CD4-positive, alpha-beta T cell treated with Interleukin-6 for 4 hours (primary cell): ENCODE results near the gene ZNF335.
A peak's percentile ranks its signal among the peaks of the same experiment; 100 is the strongest.
"Not testable (repeated sequence)": the region's sequence is repeated elsewhere in the genome, so short reads cannot be mapped to it uniquely, and the experiment has no call there.

Source experiments
- DNase-seq: peaks from one replicate; pipeline ENCODE4 v3.0.0-alpha.2; 2020; ENCODE audit warnings: mixed read lengths

The ZNF335 gene

DNA sequence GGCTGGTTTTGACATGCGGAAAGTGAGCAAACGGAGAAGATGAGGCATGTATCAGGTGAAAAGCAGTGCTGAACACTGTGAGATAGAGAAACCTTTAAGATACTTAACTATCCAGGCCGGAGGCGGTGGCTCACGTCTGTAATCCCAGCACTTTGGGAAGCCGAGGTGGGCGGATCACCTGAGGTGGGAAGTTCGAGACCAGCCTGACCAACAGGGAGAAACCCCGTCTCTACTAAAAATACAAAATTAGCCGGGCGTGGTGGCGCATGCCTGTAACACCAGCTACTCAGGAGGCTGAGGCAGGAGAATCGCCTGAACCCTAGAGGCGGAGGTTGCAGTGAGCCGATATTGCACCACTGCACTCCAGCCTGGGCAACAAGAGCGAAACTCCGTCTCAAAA is 40.3 kb downstream of the ZNF335 start:
- not testable (repeated sequence) for DNase-seq

DNA sequence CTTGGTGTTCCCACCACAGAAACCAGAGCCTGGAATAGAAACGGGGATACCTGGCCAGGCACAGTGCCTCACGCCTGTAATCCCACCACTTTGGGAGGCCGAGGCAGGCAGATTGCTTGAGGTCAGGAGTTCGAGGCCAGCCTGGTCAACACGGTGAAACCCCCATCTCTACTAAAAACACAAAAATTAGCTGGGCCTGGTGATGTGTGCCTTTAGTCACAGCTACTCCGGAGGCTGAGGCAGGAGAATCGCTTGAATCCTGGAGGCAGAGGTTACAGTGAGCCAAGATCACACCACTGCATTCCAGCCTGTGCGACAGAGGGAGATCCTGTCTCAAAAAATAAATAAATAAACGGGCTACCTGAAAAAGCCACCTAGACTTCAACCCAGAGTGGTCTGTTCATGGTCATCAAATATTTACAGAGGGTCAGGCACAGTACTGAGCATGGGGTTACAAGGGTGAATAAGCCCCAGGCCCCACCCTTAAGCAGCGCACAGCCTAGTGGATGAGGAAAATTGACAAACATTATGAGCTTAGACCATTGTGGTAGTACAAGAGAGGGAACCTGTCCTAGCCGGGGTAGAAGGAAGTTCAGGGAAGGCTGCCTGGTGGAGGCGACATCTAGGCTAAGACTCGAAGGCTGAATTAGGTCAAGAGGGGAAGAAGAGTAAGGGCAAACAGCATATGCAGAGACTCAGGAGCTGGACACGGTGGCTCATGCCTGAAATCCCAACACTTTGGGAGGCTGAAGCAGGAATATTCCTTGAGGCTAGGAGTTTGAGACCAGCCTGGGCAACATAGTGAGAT is 44.7 kb downstream of the ZNF335 start:
- DNase-seq, result no peak

- no peak for DNase-seq
Measured at GRCh38 chr20:45926731-45927070, 45.3 kb downstream of the ZNF335 start.

- no peak for DNase-seq
Measured at GRCh38 chr20:45925821-45926506, 46.0 kb downstream of the ZNF335 start.

DNA sequence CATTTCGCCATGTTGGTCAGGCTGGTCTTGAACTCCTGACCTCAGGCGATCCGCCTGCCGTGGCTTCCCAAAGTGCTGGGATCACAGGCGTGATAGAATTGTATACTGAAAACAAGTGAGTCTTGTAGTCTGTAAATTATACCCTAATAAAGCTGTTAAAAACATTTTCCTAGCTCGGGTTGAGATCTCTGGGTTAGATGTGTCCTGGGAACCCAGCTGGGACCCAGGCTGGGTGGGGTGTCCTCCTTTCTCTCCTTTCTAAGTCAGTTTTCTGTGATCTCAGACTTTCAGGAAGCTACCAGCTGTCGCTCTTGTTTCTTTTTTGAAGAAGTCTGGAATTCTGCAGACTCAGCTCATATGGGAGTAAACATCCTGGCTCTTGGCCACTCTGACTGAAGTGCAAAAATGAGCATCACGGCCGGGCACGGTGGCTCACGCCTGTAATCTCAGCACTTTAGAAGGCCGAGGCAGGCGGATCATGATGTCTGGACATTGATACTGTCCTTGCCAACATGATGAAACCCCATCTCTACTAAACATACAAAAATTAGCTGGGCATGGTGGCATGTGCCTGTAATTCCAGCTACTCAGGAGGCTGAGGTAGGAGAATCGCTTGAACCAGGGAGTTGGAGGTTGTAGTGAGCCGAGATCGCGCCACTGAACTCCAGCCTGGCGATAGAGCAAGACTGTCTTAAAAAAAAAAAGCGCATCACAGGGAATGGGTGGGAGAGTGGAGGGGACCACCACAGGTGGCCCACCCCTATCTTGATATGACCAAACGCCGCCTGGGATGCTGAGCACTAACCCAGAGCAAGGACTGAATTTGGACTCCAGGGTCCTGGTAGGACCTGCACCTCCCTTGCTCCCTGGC is 47.4 kb downstream of the ZNF335 start:
- no peak for DNase-seq

DNA sequence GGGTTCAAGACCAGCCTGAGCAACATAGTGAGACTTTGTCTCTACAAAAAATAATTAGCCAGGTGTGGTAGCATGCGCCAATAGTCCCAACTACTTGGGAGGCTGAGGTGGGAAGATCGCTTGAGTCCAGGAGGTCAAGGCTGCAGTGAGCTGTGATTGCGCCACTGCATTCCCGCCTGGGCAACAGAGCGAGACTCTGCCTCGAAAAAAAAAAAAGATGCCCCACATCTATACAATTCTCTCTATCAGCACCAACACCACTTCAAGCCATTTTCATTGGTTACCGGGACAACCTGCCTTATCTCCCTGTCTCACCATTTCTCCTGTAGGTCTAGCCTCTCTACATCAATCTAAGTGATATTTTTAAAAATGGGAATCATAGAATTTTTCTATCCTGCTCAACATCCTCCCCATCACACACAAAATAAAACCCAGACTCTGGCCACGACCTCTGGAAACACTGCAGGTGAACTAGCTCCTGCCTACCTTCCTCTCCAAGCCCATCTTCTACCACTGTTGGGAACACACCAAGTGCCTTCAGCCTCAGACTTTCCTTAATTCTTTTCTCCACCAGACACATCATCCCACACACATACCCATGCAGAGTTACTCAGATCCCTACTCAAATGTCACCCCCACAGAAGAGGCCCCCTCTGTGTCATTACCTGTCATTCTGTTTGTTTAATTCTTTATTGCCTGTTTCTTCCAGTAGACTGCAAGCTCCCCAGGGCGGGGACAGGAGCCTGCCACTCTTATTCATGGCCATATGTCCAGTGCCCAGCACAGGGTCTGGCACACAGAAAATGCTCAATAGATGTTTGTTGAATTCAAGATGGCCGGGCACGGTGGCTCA is 50.4 kb downstream of the ZNF335 start:
- no peak for DNase-seq

GRCh38 chr20:45920462-45921336 is 51.3 kb downstream of the ZNF335 start:
- DNase-seq, result no peak

DNA sequence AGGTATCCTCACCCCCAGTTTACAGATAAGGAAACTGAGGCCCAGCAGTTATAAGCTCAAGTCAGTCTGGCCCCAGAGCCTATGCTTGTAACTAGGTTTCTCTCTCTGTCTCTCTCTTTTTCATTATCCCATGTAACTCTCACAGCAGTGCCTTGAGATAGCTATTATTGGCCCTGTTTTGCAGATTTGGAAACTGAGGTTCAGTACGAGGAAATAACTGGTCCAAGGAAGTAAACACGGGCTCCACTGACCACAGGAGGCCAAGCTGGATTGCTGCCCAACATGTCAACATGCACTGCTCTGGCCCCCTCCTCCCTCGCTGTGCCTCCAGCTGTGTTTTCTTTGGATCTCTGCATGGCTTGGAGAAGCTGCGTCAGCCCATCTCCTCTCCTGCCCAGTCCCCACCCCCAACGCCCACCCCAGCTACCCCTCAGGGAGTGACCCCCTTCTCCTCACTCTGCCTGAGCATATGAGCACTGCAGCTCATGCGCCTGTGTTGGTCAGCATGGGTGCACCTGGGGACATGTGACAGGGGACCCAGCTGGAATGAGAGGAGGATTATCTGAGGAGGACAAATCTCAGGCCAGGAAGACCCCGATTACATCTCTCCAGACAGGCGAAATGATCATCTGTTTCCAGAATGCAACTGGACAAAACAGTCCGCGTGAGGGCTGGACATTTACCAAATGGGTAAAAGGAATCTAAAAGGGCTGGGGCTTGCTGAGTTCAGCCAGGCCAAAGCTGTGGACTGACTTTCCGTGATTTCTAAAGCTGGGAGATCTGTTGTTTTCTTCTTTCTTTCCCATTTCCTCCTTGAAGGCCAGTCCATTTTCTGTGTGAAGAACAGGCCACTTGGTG is 52.2 kb downstream of the ZNF335 start:
- no peak for DNase-seq

GRCh38 chr20:45918779-45919537 is 53.0 kb downstream of the ZNF335 start:
- no peak for DNase-seq

DNA sequence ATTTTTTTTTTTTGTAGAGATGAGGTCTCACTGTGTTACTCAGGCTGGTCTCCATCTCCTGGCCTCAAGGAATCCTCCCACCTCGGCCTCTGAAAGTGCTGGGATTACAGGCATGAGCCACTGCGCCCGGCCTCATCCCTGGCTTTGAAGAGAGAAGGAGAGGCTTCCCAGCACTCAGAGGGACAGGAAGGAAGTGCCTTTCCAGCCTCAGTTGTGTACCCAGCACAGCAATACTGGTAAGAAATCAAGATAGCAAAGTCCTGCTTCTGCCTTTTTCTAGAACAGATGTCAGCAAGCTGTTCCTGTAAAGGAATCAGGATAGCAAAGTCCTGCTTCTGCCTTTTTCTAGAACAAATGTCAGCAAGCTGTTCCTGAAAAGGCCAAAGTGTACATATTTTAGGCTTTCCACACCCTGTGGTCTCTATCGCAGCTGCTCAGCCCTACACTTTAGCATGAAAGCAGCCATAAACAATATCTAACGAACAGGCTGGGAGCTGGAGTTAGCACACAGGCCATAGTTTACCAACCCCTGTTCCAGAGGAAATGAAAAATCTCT is 53.7 kb downstream of the ZNF335 start:
- no peak for DNase-seq

GRCh38 chr20:45917790-45918141 is 54.2 kb downstream of the ZNF335 start:
- DNase-seq, result no peak

- DNase-seq, result no peak
Measured at GRCh38 chr20:45913116-45913515, 58.9 kb downstream of the ZNF335 start.

DNA sequence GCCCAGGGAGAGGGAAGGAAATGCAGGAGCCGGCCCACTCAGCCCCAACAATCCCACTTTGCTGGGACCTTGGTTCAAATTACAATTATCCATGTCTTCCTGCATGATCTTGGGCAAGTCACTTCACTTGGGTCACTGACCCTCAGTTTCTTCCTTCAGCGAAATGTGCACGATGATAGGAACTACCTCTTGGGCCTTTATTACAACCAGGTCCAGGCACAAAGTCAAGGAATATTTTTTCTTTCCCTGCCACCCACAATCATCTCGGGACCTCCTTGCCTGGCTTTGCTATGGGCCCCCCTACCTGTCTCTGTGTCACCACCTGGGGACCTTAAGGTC is 59.7 kb downstream of the ZNF335 start:
- DNase-seq, result no peak

DNA sequence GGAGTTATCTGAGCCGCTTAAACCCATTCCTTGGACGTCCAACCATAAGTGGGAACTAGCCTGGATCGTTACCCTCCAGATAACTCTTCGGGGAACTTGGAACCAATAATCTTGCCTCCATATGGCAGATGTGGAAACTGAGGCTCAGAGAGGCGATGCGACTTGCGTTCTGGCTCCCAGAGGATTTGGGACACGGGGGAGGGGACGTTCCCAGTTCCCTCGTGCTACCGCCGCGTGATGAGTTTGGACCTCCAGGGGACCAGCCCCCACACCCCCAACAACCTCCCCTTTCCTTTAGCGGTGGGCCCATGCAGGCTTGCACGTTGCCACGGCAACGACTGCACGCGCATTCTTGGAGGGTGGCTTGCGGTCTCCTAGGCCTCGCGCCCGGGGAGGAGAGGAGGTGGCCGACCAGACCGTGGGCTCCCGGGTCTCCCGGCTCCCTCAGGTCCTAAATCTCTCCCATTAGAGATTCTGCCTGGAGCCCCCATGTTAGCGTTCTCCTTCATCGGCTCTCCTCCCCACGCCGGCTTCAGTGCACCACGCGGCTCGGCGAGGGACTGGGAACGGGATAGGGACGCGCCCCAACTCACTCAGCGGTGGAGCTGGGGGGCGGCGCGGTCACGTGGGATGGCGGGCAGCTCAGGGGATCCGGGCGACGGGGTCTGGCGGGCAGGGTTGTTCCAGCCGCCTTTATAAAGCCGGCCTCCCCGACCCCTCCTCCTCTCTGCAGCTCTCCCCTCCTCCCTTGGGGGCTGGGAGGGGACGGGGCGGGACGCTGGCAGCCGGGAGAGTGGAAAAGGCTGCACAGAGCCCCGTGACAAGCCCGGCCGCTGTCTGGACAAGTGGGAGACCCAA is 60.3 kb downstream of the ZNF335 start, which contains the start of gene PLTP:
TSS of gene PLTP (minus strand) at position 670 of the 858 bp plus-strand sequence. CDS start 703 bp downstream, outside the sequence.
- DNase-seq, result peak; percentile 42

DNA sequence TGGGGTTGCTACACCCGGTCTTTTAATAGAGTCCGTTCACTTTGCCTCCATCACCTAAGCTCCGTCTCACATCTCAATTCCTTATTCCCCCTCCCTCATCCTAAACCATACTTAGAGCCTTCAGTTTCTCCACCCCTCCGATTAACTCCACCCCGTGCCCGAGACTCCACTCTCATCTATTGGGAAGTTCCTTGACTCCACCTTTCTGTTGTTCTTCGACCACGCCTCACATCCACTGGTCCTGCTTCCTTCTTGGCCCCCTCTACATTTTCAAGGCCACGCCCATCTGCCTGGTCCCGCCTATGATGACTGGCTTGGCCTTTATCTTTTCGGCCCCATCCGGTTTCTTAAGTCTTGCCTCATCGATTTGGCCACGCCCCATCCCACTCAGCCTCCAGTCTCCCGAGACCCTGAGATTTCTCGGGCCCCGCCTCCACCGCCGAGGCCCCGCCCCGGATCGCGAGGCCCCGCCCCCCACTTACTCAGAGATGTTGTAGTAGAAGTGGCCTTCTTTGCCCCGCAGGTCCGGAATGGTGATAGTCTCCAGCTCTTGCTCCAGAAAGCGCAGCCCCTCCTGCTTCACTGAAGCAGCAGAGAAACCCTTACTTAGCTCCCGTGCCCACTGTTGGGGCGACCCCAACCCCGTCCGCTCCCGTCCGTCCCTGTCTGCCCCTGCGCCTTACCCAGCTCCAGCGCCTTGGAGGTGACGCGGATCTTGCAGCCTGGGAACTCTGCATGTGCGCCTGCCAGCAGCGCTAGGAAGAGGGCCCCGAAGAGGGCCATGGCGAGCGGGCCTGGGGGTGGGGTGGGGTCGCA is 61.1 kb downstream of the ZNF335 start:
- peak; percentile 89 for DNase-seq

GRCh38 chr20:45909817-45910669 is 62.0 kb downstream of the ZNF335 start:
- DNase-seq, result no peak
